Midbrain (tissue), 1 donor: ENCODE results near the gene SLC39A5.
"Not testable (repeated sequence)": the region's sequence is repeated elsewhere in the genome, so short reads cannot be mapped to it uniquely, and the experiment has no call there.

ENCODE experiments used
- DNase-seq: peaks from one replicate; lab custom pipeline; 2025; lab: John Stamatoyannopoulos, UW

SLC39A5 gene

GRCh38 chr12:56278905-56279304, 49.1 kb downstream of the SLC39A5 start:
- DNase-seq = no peak

GRCh38 chr12:56280849-56281248, 51.0 kb downstream of the SLC39A5 start:
- DNase-seq = no peak

GRCh38 chr12:56282030-56282429, 52.2 kb downstream of the SLC39A5 start:
- DNase-seq = no peak

GRCh38 chr12:56282579-56282978, 52.7 kb downstream of the SLC39A5 start:
- DNase-seq = no peak

- not testable (repeated sequence) for DNase-seq
These were observed 54.4 kb downstream of the SLC39A5 start for GRCh38 chr12:56284263-56284662.

GRCh38 chr12:56286044-56286830, 56.4 kb downstream of the SLC39A5 start:
- no peak for DNase-seq
